Lung (tissue), 12 donors: Measurements from ENCODE around the gene SYCE3. TPM values are rescaled to one million over a fixed set of nuclear protein-coding genes. Genes with fewer than 3 reads are reported as not detected.

Source experiments
- ATAC-seq: fragments of 200-7000 bp; cut with Tn5 transposase; one replicate; pipeline ENCODE4 v1.9.1; 2020; ENCODE audit warnings: moderate number of reproducible peaks; ENCODE audit not compliant: insufficient read depth, low FRiP score
- DNase-seq, 3 donors: peaks; one replicate each; pipeline ENCODE4 v3.0.0-alpha.2; 2013 to 2017
- H3K27ac ChIP-seq, 2 donors: one replicate each; pipeline ENCODE4 v1.5.1; 2013; ENCODE audit warnings: mild to moderate bottlenecking in 2 of 2, moderate library complexity in 2 of 2, control low read depth in 1 of 2, inconsistent platforms in 1 of 2, low read depth in 1 of 2, low read length in 1 of 2
- H3K27me3 ChIP-seq, 3 donors: one replicate each; pipeline ENCODE4 v1.5.1; 2013; ENCODE audit warnings: low read length in 2 of 3; ENCODE audit not compliant: control insufficient read depth in 3 of 3, insufficient read depth in 3 of 3
- H3K36me3 ChIP-seq, 4 donors: one replicate each; pipeline ENCODE4 v1.5.1; 2013; ENCODE audit warnings: low read length in 4 of 4, mild to moderate bottlenecking in 1 of 4, moderate library complexity in 1 of 4; ENCODE audit not compliant: control insufficient read depth in 4 of 4, insufficient read depth in 4 of 4
- H3K4me1 ChIP-seq, 5 donors: one replicate each; pipeline ENCODE4 v1.5.1; 2013; ENCODE audit warnings: low read length in 5 of 5, mild to moderate bottlenecking in 2 of 5, moderate library complexity in 1 of 5; ENCODE audit not compliant: control insufficient read depth in 5 of 5, insufficient read depth in 5 of 5
- H3K4me3 ChIP-seq: one replicate; pipeline ENCODE4 v1.5.1; 2013; ENCODE audit warnings: mild to moderate bottlenecking, control low read depth, moderate library complexity
- H3K9ac ChIP-seq, 2 donors: one replicate each; pipeline ENCODE4 v1.5.1; 2013; ENCODE audit warnings: low read length in 2 of 2, control low read depth in 1 of 2; ENCODE audit not compliant: insufficient read depth in 1 of 2
- H3K9me3 ChIP-seq, 4 donors: one replicate each; pipeline ENCODE4 v1.5.1; 2013; ENCODE audit warnings: low read length in 3 of 4, mild to moderate bottlenecking in 1 of 4, moderate library complexity in 1 of 4; ENCODE audit not compliant: control insufficient read depth in 4 of 4, insufficient read depth in 3 of 4
- WGBS, 2 donors: extraction: QIAGEN DNeasy Blood & Tissue Kit; methylation state at CpG; one replicate each; pipeline ENCODE4 v1.1.7; 2013; 5-methylcytosine and 5-hydroxymethylcytosine counted together
- polyA plus RNA-seq, 2 donors: library from polyadenylated mRNA; stranded (reverse); fragments of 200-250 nt; gene quantifications; one replicate each; pipeline ENCODE4 v1.2.1, GENCODE V29; 2013
- total RNA-seq, 2 donors: library from RNA; depleted of rRNA in 1 of 2; stranded (reverse); fragments of >200 nt in 1 of 2; gene quantifications; one replicate each; pipeline ENCODE4 v1.2.1, GENCODE V29; 2014 to 2021
- TF ChIP-seq, protein P1 (sequence below): IDR thresholded peaks from 2 replicates; pipeline ENCODE4 v1.5.1; 2012; ENCODE audit warnings: mild to moderate bottlenecking; ENCODE audit errors: control extremely low read depth, extremely low read depth
- donor health status: control.
- donor health status: control.
- donor health status: Bipolar disorder and iron deficiency.
- donor health status: healthy.
- donor health status: DM: yes; HTN: yes; CAD: no.

The SYCE3 gene
- total and polyA plus RNA-seq, 4 donors, result 1.1 to 1.7 TPM; not detected in 2

DNA sequence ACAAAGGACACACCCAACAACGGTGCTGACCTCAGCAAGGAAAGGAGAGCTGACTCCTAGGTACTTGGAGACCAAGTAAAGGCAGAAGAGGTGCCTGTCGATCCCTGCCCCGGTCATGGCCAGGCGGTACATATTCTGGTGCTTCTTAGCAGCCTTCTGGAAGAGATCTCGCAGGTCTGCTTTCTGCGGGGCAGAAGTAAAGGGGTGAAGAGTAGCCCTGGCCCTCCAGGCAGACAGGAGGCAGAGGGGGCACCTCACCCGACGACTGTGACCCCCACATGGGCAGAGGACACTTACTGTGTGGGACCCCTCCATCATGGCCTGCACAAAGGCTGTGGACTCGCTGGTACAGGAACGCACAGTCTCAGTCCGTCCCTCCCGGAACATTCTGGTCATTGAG lies 8.1 kb upstream of the SYCE3 start:
- no peak for ATAC-seq
- TF ChIP-seq, protein P1, sequence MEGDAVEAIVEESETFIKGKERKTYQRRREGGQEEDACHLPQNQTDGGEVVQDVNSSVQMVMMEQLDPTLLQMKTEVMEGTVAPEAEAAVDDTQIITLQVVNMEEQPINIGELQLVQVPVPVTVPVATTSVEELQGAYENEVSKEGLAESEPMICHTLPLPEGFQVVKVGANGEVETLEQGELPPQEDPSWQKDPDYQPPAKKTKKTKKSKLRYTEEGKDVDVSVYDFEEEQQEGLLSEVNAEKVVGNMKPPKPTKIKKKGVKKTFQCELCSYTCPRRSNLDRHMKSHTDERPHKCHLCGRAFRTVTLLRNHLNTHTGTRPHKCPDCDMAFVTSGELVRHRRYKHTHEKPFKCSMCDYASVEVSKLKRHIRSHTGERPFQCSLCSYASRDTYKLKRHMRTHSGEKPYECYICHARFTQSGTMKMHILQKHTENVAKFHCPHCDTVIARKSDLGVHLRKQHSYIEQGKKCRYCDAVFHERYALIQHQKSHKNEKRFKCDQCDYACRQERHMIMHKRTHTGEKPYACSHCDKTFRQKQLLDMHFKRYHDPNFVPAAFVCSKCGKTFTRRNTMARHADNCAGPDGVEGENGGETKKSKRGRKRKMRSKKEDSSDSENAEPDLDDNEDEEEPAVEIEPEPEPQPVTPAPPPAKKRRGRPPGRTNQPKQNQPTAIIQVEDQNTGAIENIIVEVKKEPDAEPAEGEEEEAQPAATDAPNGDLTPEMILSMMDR, result no peak
- no peak overlapping the region for H3K9ac ChIP-seq
- DNase-seq, result no peak
- no peaks in the 10 kb centered on the region for H3K9me3 ChIP-seq
- no peaks in the 10 kb centered on the region for H3K4me1 ChIP-seq
- 94 to 96% methylated on average over 12 of the region's 12 CpGs for WGBS, 2 donors
- H3K4me3 ChIP-seq, result no peak overlapping the region
- peaks cover 0 to 8% (median 0%) of the 10 kb centered on the region in 4 donors for H3K36me3 ChIP-seq
- no peaks in the 10 kb centered on the region for H3K27me3 ChIP-seq
- H3K27ac ChIP-seq, result no peak overlapping the region

DNA sequence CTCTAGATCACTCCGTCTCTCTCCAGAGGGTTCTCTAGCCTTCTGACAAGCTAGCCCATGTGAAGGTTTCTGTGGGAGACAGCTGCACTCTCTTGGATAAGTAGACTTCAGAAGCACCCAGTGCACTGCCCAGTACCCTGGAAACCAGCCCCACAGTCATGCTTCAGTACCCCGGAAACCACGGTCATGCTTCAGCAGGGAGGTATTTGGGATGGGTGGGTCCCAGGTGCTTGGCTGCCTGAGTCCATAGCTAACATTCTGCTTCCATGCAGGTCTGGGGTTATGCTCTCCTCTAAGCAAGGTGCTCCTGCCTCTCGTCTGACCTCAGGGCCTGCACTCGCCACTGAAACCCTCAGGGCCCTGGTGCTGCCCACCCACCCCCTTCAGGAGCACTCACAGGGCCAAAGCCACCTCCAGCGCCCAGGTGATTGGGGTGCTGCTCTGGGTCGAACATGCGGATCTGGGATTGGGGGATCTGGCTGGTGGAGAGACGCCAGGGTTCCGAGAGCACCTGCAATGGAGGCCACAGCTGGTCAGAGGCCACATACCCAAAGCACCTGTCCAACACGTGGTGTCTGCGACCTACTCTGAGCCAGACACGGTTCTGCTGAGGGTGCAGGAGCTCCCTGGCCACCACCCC lies 7.3 kb upstream of the SYCE3 start:
- ATAC-seq, result no peak
- H3K9ac ChIP-seq, result no peak overlapping the region
- TF ChIP-seq, protein P1, result no peak
- no peak overlapping the region for H3K27ac ChIP-seq
- peaks cover 0 to 8% (median 0%) of the 10 kb centered on the region in 4 donors for H3K36me3 ChIP-seq
- 91 to 97% methylated on average over 13 of the region's 13 CpGs for WGBS, 2 donors
- no peaks in the 10 kb centered on the region for H3K9me3 ChIP-seq
- no peak overlapping the region for H3K4me3 ChIP-seq
- DNase-seq, result no peak
- H3K27me3 ChIP-seq, result no peaks in the 10 kb centered on the region
- H3K4me1 ChIP-seq, result no peaks in the 10 kb centered on the region

DNA sequence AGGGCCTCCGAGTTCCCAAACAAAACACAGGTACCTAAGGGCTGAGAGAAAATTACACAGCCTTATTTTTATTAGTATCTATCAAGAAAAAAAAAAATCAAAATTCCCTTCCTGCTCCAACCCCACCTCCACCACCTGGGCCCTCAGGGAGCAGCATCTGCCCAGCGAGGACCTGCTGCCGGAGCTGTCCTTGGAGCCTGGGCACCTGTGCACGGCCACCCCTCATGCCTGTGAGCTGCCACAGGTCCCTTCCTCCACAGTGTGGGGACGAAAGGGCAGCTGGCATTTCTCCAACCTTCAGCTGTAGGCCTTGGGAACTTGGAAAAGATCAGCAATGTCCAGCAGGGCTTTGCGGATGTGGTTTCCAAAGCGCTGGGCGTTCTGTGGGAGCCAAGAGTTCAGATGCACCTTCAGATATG lies 6.3 kb upstream of the SYCE3 start:
- Histone ChIP-seq H3K4me1 (no peaks in the 10 kb centered on the region), H3K27me3 (no peaks in the 10 kb centered on the region), H3K9ac (no peak overlapping the region), H3K4me3 (no peak overlapping the region), H3K9me3 (no peaks in the 10 kb centered on the region), H3K36me3 (peaks cover 0 to 8% (median 0%) of the 10 kb centered on the region in 4 donors), H3K27ac (no peak overlapping the region)
- 89 to 92% methylated on average over 8 of the region's 8 CpGs for WGBS, 2 donors
- TF ChIP-seq, protein P1, result no peak
- ATAC-seq (no peak), DNase-seq (no peak)

DNA sequence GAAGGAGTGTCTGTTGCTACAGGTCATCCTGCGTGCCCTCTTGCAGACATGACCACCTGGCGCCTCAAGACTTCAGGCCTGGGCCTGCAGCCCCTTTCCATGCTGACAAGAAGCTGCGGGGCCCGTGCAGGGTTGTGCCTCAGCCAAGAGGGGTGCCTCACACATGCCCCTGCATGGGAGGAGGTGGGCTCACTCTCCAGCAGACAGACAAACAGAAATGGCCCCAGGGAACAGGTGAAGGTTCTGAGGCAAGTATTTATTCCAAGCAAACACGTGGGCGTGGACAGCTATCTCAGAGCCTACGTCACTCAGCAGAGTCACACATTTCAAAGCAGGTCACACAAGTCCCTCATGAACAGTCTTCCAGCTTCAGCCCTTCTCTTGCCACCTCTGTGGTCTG lies 5.9 kb upstream of the SYCE3 start:
- no peak for ATAC-seq
- peak in 1 of 3 donors; percentile 29 for DNase-seq
- 84 to 87% methylated on average over 7 of the region's 7 CpGs for WGBS, 2 donors
- H3K4me3 ChIP-seq, result no peak overlapping the region
- TF ChIP-seq, protein P1, result no peak
- peaks cover 0 to 8% (median 0%) of the 10 kb centered on the region in 4 donors for H3K36me3 ChIP-seq
- H3K9me3 ChIP-seq, result no peaks in the 10 kb centered on the region
- H3K9ac ChIP-seq, result no peak overlapping the region
- H3K4me1 ChIP-seq, result peaks cover 0 to under 1% (median 0%) of the 10 kb centered on the region in 5 donors
- H3K27ac ChIP-seq, result no peak overlapping the region
- H3K27me3 ChIP-seq, result no peaks in the 10 kb centered on the region
